HepG2 (cell line): ENCODE results near the gene EPN2. TPM values are rescaled to one million over a fixed set of nuclear protein-coding genes. Genes with fewer than 3 reads are reported as not detected.
A peak's percentile ranks its signal among the peaks of the same experiment; 100 is the strongest.

Experiments used
- ATAC-seq: fragments of 200-7000 bp; cut with Tn5 transposase; 3 replicates; pipeline ENCODE4 v1.9.1; 2020; ENCODE audit warnings: mild to moderate bottlenecking, moderate library complexity
- BruUV-seq: library from RNA; stranded (reverse); fragments of 400-500 nt; replicated peaks from 2 replicates; lab custom pipeline; 2021; lab: Mats Ljungman, UMichigan
- CTCF ChIA-PET: fragments of 300-600 bp; formaldehyde crosslinking; extraction: SDS; loops from one replicate; lab custom pipeline; 2021; ENCODE audit warnings: low total read pairs, inconsistent platforms, low intra/inter-chr PET ratio; lab: Yijun Ruan, JAX
- POLR2A ChIA-PET: fragments of 350-600 bp; sonication (Branson Sonifier 250); formaldehyde crosslinking; loops from one replicate; lab custom pipeline; 2020; ENCODE audit warnings: antibody characterized with exemption, inconsistent platforms; lab: Yijun Ruan, JAX
- DNase-seq: peaks from one replicate; pipeline ENCODE4 v3.0.0-alpha.2; 2015; ENCODE audit warnings: low spot score
- FAIRE-seq: peaks from 3 replicates; lab custom pipeline; 2011; peaks lifted over from hg19 to GRCh38; lab: Jason Lieb, UNC
- H2AFZ ChIP-seq: one replicate; pipeline ENCODE4 v1.6.1; 2011; ENCODE audit warnings: low read length, inconsistent platforms
- H3K27ac ChIP-seq: fragments of 300-600 bp; 3 replicates; pipeline ENCODE4 v1.8.0; 2011; ENCODE audit warnings: mixed run types, mild to moderate bottlenecking, mixed read lengths, low read length, inconsistent platforms; ENCODE audit not compliant: insufficient read depth; ENCODE audit errors: extremely low read length
- H3K27me3 ChIP-seq, 2 experiments: fragments of 200-600 bp in 1 of 2; 2 replicates in 1 of 2; 3 replicates in 1 of 2; pipeline versions ENCODE4 v1.6.0 to v1.8.0; 2011; ENCODE audit warnings: low read length in 2 of 2, mild to moderate bottlenecking in 2 of 2, moderate library complexity in 2 of 2, inconsistent platforms in 1 of 2; ENCODE audit not compliant: insufficient read depth in 2 of 2, control insufficient read depth in 1 of 2
- H3K36me3 ChIP-seq, 2 experiments: fragments of 200-600 bp in 1 of 2; replicated peaks in 1 of 2; 2 replicates in 1 of 2; 3 replicates in 1 of 2; pipeline versions ENCODE4 v1.5.1 to v1.8.0; 2011; ENCODE audit warnings: low read length in 2 of 2, inconsistent platforms in 1 of 2; ENCODE audit not compliant: insufficient read depth in 2 of 2, control insufficient read depth in 1 of 2
- H3K4me1 ChIP-seq: 2 replicates; pipeline ENCODE4 v1.5.1; 2012; ENCODE audit warnings: low read length, inconsistent platforms; ENCODE audit not compliant: insufficient read depth
- H3K4me2 ChIP-seq: 2 replicates; pipeline ENCODE4 v1.6.0; 2011; ENCODE audit warnings: low read depth, low read length, inconsistent platforms
- H3K4me3 ChIP-seq, 3 experiments: fragments of 200-600 bp in 1 of 3; sonication (generic), shearing (Covaris generic) in 1 of 3; replicated peaks in 1 of 3; 2 replicates each; pipeline ENCODE4 v1.5.1; 2011 to 2016; ENCODE audit warnings: low read length in 3 of 3, inconsistent platforms in 2 of 3, low read depth in 2 of 3, mild to moderate bottlenecking in 2 of 3, control low read depth in 1 of 3, mixed read lengths in 1 of 3; ENCODE audit not compliant: insufficient read depth in 1 of 3
- H3K79me2 ChIP-seq: one replicate; pipeline ENCODE4 v1.6.1; 2011; ENCODE audit warnings: low read length, inconsistent platforms; ENCODE audit not compliant: insufficient read depth
- H3K9ac ChIP-seq: 2 replicates; pipeline ENCODE4 v1.6.0; 2011; ENCODE audit warnings: mild to moderate bottlenecking, low read depth, low read length, inconsistent platforms; ENCODE audit not compliant: insufficient read depth
- H3K9me3 ChIP-seq: 2 replicates; pipeline ENCODE4 v1.5.1; 2012; ENCODE audit warnings: mild to moderate bottlenecking, low read length
- H4K20me1 ChIP-seq: 2 replicates; pipeline ENCODE4 v1.6.0; 2011; ENCODE audit warnings: inconsistent platforms, mild to moderate bottlenecking, low read length, moderate library complexity; ENCODE audit not compliant: insufficient read depth
- LCORL ChIP-seq, 2 experiments: fragments of 450-650 bp in 1 of 2; sonication (generic) in 1 of 2; formaldehyde crosslinking in 1 of 2; IDR thresholded peaks; 2 replicates each; pipeline versions ENCODE4 v1.5.0 to v1.6.1; 2017 to 2020; ENCODE audit warnings: antibody characterized with exemption in 1 of 2, missing genetic modification reagents in 1 of 2
- NBN ChIP-seq: fragments of 450-650 bp; conservative IDR thresholded peaks from 2 replicates; pipeline ENCODE4 v1.6.1; 2017
- ZNF7 ChIP-seq: IDR thresholded peaks from 2 replicates; pipeline ENCODE4 v1.6.1; 2016; ENCODE audit warnings: missing biosample characterization, missing genetic modification reagents
- ZNF703 ChIP-seq: sonication (generic); formaldehyde crosslinking; IDR thresholded peaks from 2 replicates; pipeline ENCODE4 v1.5.1; 2020; ENCODE audit warnings: missing genetic modification reagents, mild to moderate bottlenecking, moderate library complexity, borderline replicate concordance
- WGBS: methylation state at CpG from one replicate; pipeline ENCODE4 v1.1.6; 2017; ENCODE audit warnings: low lambda C conversion rate; 5-methylcytosine and 5-hydroxymethylcytosine counted together
- in situ Hi-C: cut with HindIII; loops from 2 replicates; pipeline ENCODE4 v1.10.0; 2017; ENCODE audit warnings: low pct_unique_long_range_greater_than_20kb; ENCODE audit not compliant: extremely low pct_ligation_motif_present
- intact Hi-C: fragments of 100-400 bp; cut with micrococcal nuclease; formaldehyde crosslinking; loops from one replicate; pipeline ENCODE4 v1.10.0; 2022; ENCODE audit not compliant: unreplicated experiment
- polyA plus RNA-seq, 8 experiments: library from polyadenylated mRNA; depleted of rRNA in 3 of 8; stranded (reverse) in 7 of 8; unstranded in 1 of 8; fragments of >200 nt; fragmentation: Illumina TruSeq in 4 of 8; extraction: Trizol in 4 of 8; gene quantifications; 2 replicates each; pipeline versions ENCODE4 v1.2.1 to v1.2.3, GENCODE V29; 2011 to 2016; ENCODE audit warnings: low read depth in 4 of 8, missing spikeins in 1 of 8, mixed read lengths in 1 of 8; ENCODE audit not compliant: insufficient read depth in 1 of 8
- total RNA-seq, 5 experiments: library from RNA; depleted of rRNA; stranded (reverse); fragments of >200 nt; fragmentation: Illumina TruSeq; extraction: Trizol; gene quantifications; 2 replicates each; pipeline ENCODE4 v1.2.3, GENCODE V29; 2016; ENCODE audit warnings: low read depth in 1 of 5
- TF ChIP-seq, protein P1 (sequence below): sonication (generic); formaldehyde crosslinking; IDR thresholded peaks from 2 replicates; pipeline ENCODE4 v1.4.0; 2020; ENCODE audit warnings: missing genetic modification reagents, mild to moderate bottlenecking, borderline replicate concordance

EPN2 gene
- total and polyA plus RNA-seq, 2 of the 13 experiments (the other 11 are each of a cell fraction or from before 2014, with no cell fraction given), result 7.8 to 19.2 TPM

- no peaks in the 10 kb centered on the region for H4K20me1 ChIP-seq
- CTCF ChIA-PET, result no interaction called here
- DNase-seq, result no peak
- peaks cover 40% of the 10 kb centered on the region for H3K4me1 ChIP-seq
- WGBS, result 89% methylated on average over 5 of the region's 8 CpGs
- H3K9ac ChIP-seq, result no peak overlapping the region
- H3K9me3 ChIP-seq, result no peaks in the 10 kb centered on the region
- H2AFZ ChIP-seq, result no peak overlapping the region
- no peak for TF ChIP-seq ZNF703 (CRISPR knock-in tag)
- TF ChIP-seq, protein P1, sequence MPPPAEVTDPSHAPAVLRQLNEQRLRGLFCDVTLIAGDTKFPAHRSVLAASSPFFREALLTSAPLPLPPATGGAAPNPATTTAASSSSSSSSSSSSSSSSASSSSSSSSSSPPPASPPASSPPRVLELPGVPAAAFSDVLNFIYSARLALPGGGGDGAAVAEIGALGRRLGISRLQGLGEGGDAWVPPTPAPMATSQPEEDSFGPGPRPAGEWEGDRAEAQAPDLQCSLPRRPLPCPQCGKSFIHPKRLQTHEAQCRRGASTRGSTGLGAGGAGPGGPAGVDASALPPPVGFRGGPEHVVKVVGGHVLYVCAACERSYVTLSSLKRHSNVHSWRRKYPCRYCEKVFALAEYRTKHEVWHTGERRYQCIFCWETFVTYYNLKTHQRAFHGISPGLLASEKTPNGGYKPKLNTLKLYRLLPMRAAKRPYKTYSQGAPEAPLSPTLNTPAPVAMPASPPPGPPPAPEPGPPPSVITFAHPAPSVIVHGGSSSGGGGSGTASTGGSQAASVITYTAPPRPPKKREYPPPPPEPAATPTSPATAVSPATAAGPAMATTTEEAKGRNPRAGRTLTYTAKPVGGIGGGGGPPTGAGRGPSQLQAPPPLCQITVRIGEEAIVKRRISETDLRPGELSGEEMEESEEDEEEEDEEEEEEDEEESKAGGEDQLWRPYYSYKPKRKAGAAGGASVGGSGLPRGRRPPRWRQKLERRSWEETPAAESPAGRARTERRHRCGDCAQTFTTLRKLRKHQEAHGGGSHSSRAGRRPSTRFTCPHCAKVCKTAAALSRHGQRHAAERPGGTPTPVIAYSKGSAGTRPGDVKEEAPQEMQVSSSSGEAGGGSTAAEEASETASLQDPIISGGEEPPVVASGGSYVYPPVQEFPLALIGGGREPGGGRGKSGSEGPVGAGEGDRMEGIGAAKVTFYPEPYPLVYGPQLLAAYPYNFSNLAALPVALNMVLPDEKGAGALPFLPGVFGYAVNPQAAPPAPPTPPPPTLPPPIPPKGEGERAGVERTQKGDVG (CRISPR knock-in tag), result no peak
- no peak for TF ChIP-seq ZNF7 (CRISPR knock-in tag)
- H3K79me2 ChIP-seq, result peaks cover 7% of the 10 kb centered on the region
- ATAC-seq, result no peak
- intact Hi-C loops (no loop called here), in situ Hi-C loops (loop anchor here (5.0 to 10.0 kb wide), 2 partner anchors 87 to 404 kb away; no protein-coding TSS in a partner anchor)
- no peak for FAIRE-seq
- POLR2A ChIA-PET, result interaction anchor here (2.7 to 4.3 kb wide), 3 partner anchors 17 to 23 kb away, joined by 12 to 42 read pairs (median 39); partner anchors contain the start of gene MAPK7
- no peaks in the 10 kb centered on the region for H3K27me3 ChIP-seq
- no peak overlapping the region for H3K4me2 ChIP-seq
- peaks cover 8 to 16% of the 10 kb centered on the region in 2 experiments; a peak in 4 of 5 replicates for H3K36me3 ChIP-seq
- H3K27ac ChIP-seq, result no peak overlapping the region
- no TSS peak for BruUV-seq
- no peak overlapping the region for H3K4me3 ChIP-seq
Measured at GRCh38 chr17:19360772-19361171, 123.6 kb downstream of the EPN2 start.

GRCh38 chr17:19361326-19361725, 124.2 kb downstream of the EPN2 start:
- Histone ChIP-seq H3K4me3 (peak overlapping the region in 2 of 3 experiments; percentile 37 to 74), H3K79me2 (peaks cover 7% of the 10 kb centered on the region), H3K4me1 (peaks cover 46% of the 10 kb centered on the region), H3K4me2 (peak overlapping the region; percentile 100), H4K20me1 (no peaks in the 10 kb centered on the region), H3K27ac (no peak overlapping the region), H2AFZ (no peak overlapping the region), H3K27me3 (no peaks in the 10 kb centered on the region), H3K36me3 (peaks cover 8 to 14% of the 10 kb centered on the region in 2 experiments; a peak in 4 of 5 replicates), H3K9me3 (no peaks in the 10 kb centered on the region), H3K9ac (peak overlapping the region; percentile 84)
- FAIRE-seq (no peak), DNase-seq (no peak), ATAC-seq (no peak)
- WGBS, result 85% methylated on average over 6 of the region's 6 CpGs
- no TSS peak for BruUV-seq
- TF ChIP-seq LCORL (IDR thresholded peaks at IDR 0.05), result no peak
- 0 out of 2 replicates have a peak, but pooled peaks have one; percentile 15 for TF ChIP-seq LCORL (CRISPR knock-in tag; IDR thresholded peaks at IDR 0.05)
- no peak for TF ChIP-seq NBN
- ChIA-PET POLR2A (interaction anchor here (2.7 to 2.9 kb wide), 2 partner anchors 16 to 23 kb away, joined by 39 to 42 read pairs; partner anchors contain the start of gene MAPK7), CTCF (no interaction called here)
- in situ Hi-C loops, result loop anchor here (5.0 to 10.0 kb wide), 2 partner anchors 86 to 403 kb away; no protein-coding TSS in a partner anchor
- intact Hi-C loops, result no loop called here
